OCI-M2 (cell line): ENCODE measurements around the gene CEP63.

Experiments used
- DNase-seq: peaks from one replicate; lab custom pipeline; 2025; ENCODE audit not compliant: unreplicated experiment; lab: John Stamatoyannopoulos, UW

CEP63 gene

GRCh38 chr3:134607054-134608022, 121.5 kb downstream of the CEP63 start:
- no peak for DNase-seq

DNA sequence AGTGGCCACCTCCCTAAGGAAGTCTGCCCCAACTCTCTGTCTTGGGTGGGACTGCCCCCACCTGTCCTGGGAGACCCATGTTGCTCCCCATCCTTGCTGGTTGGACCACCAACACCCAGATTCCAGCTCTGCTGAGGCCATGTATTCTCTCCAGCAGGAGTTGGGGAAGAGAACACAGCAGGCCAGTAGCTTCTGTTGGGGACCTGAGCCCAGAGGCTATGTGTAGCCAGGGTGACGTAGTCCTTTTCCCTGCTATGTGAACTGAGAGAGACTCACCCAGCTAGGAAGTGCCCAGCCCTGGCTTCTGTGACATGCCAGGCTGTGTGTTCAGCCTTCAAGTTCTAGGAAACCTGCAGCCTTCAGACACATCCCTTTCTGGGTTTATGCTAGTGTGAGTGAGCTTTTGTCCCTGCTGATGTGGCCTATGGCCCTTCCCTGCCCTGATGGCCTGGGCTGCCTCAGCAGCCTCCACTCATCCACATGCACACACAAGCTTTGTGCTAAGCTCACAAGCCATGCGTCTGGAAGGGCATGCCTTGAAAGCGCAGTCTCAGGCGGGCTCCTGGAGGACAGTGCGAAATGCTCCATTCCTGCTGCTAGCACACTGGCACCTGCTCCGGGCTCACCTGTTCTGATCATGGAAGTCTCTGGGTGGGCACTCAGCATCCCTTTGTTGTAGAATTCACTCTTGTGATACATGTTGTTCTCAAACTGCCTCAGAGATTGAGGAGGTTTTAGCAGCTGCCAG, 122.3 kb downstream of the CEP63 start:
- no peak for DNase-seq

GRCh38 chr3:134608771-134609435, 123.0 kb downstream of the CEP63 start:
- no peak for DNase-seq

- DNase-seq = no peak
Observed at GRCh38 chr3:134609821-134610431, 124.1 kb downstream of the CEP63 start.

DNA sequence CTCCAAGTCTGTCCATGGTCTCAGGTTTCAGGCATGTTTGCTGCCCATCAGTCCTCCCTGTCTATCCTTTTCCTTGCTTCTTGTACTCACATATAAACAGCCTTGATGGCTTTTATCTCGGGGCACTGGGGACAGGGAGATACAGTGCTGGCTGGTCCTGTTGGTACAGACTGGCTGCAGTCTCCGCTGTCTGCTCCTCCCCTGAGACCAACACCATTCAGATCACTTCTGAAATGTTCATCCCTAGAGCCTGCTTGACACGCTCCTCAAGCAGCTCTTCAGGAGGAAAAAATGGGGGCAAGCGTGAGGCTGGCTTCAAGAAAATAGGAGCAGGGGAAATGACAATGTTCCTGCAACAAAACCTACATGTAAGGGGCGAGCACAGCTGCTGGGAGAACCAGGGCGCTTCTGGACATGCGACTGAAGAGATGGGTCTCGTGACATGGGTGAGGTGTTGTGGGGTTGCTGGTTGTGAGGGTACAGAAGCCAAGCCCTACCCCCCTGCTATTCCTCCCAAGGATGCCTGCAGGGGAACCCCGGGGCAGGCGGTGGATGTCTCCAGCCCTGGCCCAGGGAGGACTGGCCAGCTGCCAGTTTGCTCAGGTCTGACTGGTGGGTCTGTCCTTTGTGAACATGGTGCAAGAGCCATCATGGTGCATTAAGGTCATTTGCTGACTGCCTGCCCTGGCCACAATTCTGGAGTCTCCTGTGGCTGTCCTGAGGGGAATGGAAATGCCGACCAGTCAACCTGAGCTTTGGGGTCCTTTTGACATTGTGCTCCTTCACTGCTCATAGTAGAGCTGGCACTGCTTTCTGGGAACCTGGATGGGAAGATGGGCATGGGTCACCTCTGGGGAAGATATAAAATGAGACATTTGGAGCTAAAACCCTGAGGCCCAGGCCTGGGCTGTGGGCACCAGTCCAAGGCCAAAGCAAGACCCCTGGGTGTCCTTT, 124.9 kb downstream of the CEP63 start:
- DNase-seq = no peak

DNA sequence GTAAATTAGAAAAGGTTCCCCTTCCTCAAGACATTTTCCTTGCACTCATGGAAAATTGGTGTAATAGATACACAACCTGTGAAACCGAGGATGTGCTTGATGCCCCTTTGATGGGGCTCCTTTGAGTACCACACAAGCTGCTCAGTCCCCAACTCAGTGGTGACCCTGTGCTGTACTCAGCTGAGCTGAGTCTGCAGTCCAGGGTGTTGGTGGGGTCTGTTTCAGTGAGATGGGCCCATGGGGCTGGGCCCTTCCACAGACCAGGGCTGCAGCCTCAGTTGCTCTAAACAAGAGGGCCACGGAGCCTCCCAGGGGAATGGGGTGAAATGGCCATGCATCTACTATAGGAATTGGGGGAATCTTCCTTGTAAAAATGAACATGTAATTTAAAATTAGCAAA, 125.7 kb downstream of the CEP63 start:
- no peak for DNase-seq

DNA sequence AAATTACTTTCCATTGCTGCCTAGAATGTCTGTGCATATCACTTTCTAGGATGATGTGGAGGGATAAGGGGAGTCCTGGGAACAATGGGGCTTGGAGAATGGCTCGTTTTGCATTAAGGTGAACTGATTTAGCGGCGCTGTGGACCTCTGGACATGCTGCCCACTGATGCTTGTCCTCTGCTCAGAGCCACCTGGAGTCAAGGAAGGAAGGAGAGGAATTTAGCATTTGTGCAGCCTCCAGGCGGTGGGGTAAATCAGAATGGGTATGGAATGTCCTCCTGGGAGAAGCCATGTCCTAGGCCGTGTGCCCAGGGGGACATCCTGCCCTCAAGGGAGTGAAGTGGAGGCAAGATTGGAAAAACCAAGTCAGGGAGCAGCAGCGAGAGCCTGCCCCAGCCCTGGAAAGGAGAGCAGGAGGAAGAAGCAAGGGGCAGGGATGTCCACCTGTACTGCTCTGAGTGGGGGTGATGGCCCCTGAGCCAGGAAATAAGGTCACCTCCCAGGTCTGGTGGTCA, 127.2 kb downstream of the CEP63 start:
- DNase-seq = no peak

GRCh38 chr3:134614955-134615354, 129.1 kb downstream of the CEP63 start:
- DNase-seq = no peak

DNA sequence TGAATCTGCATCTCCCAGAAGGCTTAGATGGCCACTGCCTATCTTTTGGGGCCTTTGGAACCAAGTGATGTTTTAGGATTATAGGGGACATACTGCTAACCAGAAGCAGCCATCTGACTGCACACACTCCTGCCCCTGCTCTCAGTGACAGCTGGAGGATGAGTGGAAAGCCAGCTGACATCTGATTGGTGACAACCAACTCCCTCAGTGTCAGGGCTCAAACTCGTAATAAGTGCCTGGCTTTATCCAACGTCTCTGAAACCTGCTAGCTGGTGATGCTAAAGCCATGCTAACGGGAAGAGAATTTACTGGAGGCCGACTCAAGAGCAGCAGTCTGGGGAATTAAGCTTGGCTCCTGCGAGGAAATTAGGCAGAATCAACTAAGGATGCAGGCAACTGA, 129.9 kb downstream of the CEP63 start:
- no peak for DNase-seq

DNA sequence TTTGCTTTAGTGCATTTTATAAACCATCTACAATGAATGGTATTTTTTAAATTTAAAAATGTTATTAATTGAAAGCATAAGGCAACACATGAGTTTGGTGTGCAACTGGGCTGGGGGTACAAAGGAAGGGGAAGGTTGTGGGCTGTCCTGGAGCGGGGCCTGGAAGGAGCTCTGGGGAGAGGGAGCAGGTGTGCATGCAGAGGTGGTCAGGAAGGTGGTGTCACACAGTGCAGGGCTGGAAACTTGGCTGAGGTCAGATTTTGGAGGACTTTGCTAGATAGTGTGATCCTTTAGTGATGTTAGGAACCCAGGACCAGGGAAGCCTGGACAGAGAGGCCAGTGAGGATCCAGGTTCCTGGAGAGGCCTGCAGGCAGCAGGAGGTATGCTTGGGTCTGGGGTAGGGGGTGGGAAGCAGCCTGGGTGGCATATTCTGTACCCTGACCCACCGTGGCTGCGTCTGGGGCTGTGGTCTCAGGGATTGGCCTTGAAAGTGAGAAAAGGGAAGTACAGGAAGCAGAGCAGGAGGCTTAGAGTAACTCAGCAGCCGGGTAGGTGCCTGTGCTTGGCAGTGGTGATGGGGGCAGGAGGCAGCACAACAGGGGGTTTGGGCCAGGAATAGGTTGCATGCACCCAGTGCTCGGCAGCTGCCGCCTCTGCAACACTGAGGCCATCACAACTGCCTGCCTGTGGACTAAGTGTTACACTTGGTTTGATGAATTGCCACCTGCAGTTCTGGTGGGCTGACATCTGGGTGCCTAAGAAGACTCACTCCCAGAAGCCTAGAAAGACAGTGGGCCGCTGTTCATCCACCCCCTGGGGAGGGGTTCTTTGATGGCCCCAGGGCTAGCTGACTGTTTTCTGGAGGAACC, 132.0 kb downstream of the CEP63 start:
- no peak for DNase-seq

DNA sequence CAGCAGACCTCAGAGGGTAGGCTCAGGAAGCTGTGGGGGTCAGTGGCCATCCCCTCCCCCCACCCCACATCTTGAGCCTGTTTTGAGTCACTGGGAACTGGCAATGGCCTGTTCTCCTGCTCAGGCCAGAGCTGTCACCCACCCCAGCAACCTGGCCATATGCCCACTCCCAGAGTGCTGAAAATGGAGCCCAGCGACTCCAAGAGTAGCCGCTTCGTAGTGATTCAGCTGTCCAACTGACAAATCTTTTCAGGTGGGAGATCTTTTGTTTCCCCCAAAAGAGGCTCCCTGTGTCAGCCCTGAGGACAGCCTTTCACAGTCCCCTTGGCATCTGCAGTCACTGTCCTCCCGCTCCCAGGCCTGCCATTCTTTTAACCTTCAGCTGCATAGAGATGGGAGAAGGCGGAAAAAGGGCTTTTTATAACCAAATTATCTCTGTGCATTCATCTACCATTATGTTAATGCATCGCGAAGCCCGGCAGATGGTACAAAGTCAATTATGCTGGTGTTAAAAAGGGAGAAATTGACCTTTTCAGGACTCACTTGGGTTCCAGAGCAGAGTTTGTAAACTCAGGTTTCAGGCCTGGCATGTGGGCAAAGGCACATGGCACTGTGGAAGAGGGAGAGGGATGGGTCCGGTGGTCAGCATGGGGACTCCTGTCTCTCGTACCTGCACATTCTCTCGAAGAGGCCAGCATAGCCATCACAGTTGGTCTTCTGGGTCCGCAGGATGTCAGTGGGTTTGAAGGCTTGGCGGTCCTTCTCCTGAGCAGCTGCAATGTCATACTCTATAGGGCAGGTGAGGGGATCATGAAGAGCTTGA, 132.8 kb downstream of the CEP63 start:
- no peak for DNase-seq

DNA sequence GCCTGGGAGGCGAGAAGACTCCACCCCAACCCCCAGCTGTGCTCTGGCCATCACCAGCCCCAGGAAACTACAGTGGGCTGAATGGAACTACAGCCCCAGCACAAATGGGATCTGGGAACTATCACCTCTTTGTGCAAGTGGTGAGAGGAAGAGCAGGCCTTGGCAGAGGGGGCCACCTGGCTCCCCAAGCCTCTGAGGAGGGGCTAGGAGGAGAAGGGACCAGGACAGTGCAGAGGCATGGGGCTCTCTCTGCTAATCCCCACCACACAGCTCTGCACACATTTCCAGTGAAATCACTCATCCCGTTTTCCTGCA, 133.4 kb downstream of the CEP63 start:
- no peak for DNase-seq

- no peak for DNase-seq
Observed at GRCh38 chr3:134619884-134620445, 134.1 kb downstream of the CEP63 start.

- DNase-seq = no peak
Observed at GRCh38 chr3:134620476-134621115, 134.7 kb downstream of the CEP63 start.

GRCh38 chr3:134621854-134622253, 136.0 kb downstream of the CEP63 start:
- DNase-seq = no peak

- no peak for DNase-seq
Observed at GRCh38 chr3:134622806-134623365, 137.0 kb downstream of the CEP63 start.

DNA sequence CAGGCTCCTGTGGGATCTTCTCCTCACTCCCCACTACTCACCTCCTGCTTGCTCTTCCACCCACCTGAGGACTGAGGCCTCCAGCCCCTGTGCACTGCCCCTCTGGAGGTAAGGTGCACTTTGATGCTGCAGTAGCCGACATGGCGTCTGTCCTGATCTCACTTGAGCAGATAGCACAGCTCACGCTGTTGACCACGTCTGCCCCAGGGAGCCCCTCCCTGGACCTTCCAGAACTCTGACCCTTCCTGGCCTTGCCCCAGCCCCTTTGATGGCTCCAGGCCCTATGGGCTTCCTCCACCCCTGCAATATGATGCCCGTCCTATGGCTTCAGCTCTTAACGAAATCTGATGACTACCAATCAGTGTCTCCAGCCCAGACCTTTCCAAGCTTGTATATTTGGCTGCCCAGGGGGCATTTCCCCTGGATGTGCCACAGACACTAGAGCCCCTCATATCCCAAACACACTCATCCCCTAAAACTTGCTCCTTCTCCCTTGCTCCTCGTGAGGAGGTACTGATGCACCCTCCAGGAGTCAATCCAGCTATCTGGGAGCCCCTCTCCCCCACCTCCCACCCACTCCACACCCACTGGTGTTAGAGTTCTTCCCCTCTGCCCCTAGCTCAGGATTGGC, 137.9 kb downstream of the CEP63 start:
- DNase-seq = no peak
